H1 (cell line): Measurements from ENCODE around the gene BTBD9. TPM values are rescaled to one million over a fixed set of nuclear protein-coding genes. Genes with fewer than 3 reads are reported as not detected.

Experiments
- CTCF ChIA-PET: fragments of 300-600 bp; sonication (Branson Sonifier 250); formaldehyde crosslinking; loops from one replicate; lab custom pipeline; 2021; ENCODE audit not compliant: partially characterized antibody; lab: Charles Lee
- POLR2A ChIA-PET: fragments of 300-600 bp; sonication (Branson Sonifier 250); formaldehyde crosslinking; loops from one replicate; lab custom pipeline; 2021; ENCODE audit warnings: inconsistent platforms; ENCODE audit not compliant: partially characterized antibody; lab: Charles Lee
- DNase-seq, 2 experiments: peaks; one replicate each; pipeline versions ENCODE4 v3.0.0 to v3.0.0-alpha.2; 2010 to 2022; ENCODE audit warnings: low spot score in 2 of 2, low read depth in 1 of 2, mixed read lengths in 1 of 2
- FAIRE-seq: peaks from 2 replicates; lab custom pipeline; 2011; peaks lifted over from hg19 to GRCh38; lab: Jason Lieb, UNC
- H2AFZ ChIP-seq: 2 replicates; pipeline ENCODE4 v1.8.1; 2012; ENCODE audit warnings: low read length, inconsistent platforms
- H2AK5ac ChIP-seq: 2 replicates; pipeline ENCODE4 v1.6.1; 2013; ENCODE audit warnings: low read depth, low read length
- H2BK120ac ChIP-seq: replicated peaks from 2 replicates; pipeline ENCODE3; 2013; ENCODE audit warnings: low read depth, low read length, inconsistent platforms
- H2BK12ac ChIP-seq: 2 replicates; pipeline ENCODE4 v1.6.1; 2013; ENCODE audit warnings: low read depth, low read length
- H2BK15ac ChIP-seq: 2 replicates; pipeline ENCODE4 v1.6.1; 2013; ENCODE audit warnings: low read length
- H2BK20ac ChIP-seq: 2 replicates; pipeline ENCODE4 v1.6.1; 2013; ENCODE audit warnings: low read length
- H2BK5ac ChIP-seq: 2 replicates; pipeline ENCODE4 v1.6.1; 2013; ENCODE audit warnings: low read depth, low read length
- H3K14ac ChIP-seq: 2 replicates; pipeline ENCODE4 v1.6.1; 2013; ENCODE audit warnings: inconsistent platforms; ENCODE audit not compliant: insufficient read length
- H3K18ac ChIP-seq: 2 replicates; pipeline ENCODE4 v1.6.1; 2013; ENCODE audit warnings: low read length; ENCODE audit errors: extremely low read depth
- H3K23ac ChIP-seq: 2 replicates; pipeline ENCODE4 v1.6.1; 2013; ENCODE audit warnings: inconsistent platforms; ENCODE audit not compliant: insufficient read length
- H3K23me2 ChIP-seq: 2 replicates; pipeline ENCODE4 v1.6.1; 2013; ENCODE audit warnings: low read depth, low read length
- H3K27ac ChIP-seq: 2 replicates; pipeline ENCODE4 v1.6.1; 2011; ENCODE audit warnings: low read depth, low read length, inconsistent platforms
- H3K27me3 ChIP-seq, 4 experiments: replicated peaks in 1 of 4; 1 replicate in 1 of 4; 2 replicates in 3 of 4; pipeline versions ENCODE4 v1.6.1 to v1.8.1; 2011 to 2013; ENCODE audit warnings: low read length in 3 of 4, mild to moderate bottlenecking in 3 of 4, inconsistent platforms in 2 of 4, mixed read lengths in 2 of 4, moderate library complexity in 1 of 4; ENCODE audit not compliant: control insufficient read depth in 3 of 4, insufficient read depth in 3 of 4; ENCODE audit errors: extremely low read depth in 1 of 4
- H3K36me3 ChIP-seq, 4 experiments: 2 replicates each; pipeline versions ENCODE4 v1.6.1 to v1.8.1; 2011 to 2013; ENCODE audit warnings: mild to moderate bottlenecking in 4 of 4, low read length in 3 of 4, moderate library complexity in 2 of 4, control low read depth in 1 of 4, inconsistent platforms in 1 of 4; ENCODE audit not compliant: insufficient read depth in 4 of 4, control insufficient read depth in 2 of 4
- H3K4ac ChIP-seq: replicated peaks from 2 replicates; pipeline ENCODE3; 2013; ENCODE audit warnings: low read length, low read depth, mixed read lengths, inconsistent platforms; ENCODE audit not compliant: insufficient read length
- H3K4me1 ChIP-seq, 4 experiments: replicated peaks in 1 of 4; 1 replicate in 1 of 4; 2 replicates in 3 of 4; pipeline versions ENCODE4 v1.6.1 to v1.8.1; 2011 to 2013; ENCODE audit warnings: low read length in 3 of 4, inconsistent platforms in 2 of 4, mixed read lengths in 1 of 4; ENCODE audit not compliant: insufficient read depth in 4 of 4, control insufficient read depth in 3 of 4
- H3K4me2 ChIP-seq, 2 experiments: 2 replicates each; pipeline versions ENCODE4 v1.6.1 to v1.8.1; 2011 to 2013; ENCODE audit warnings: low read depth in 2 of 2, low read length in 2 of 2, control low read depth in 1 of 2, inconsistent platforms in 1 of 2, mild to moderate bottlenecking in 1 of 2; ENCODE audit not compliant: insufficient read depth in 1 of 2
- H3K4me3 ChIP-seq, 4 experiments: fragments of 200-600, 300-600 bp in 1 of 4; sonication (generic), shearing (Covaris generic), sonication (Bioruptor Twin) in 1 of 4; 2 replicates each; pipeline versions ENCODE4 v1.5.1 to v1.8.1; 2011 to 2016; ENCODE audit warnings: low read length in 4 of 4, low read depth in 3 of 4, control low read depth in 2 of 4, inconsistent platforms in 2 of 4, mild to moderate bottlenecking in 2 of 4, mixed read lengths in 1 of 4, moderate library complexity in 1 of 4; ENCODE audit not compliant: insufficient read depth in 2 of 4; ENCODE audit errors: extremely low read depth in 1 of 4
- H3K56ac ChIP-seq: replicated peaks from 2 replicates; pipeline ENCODE3; 2013; ENCODE audit warnings: low read depth, mild to moderate bottlenecking, mixed read lengths, low read length, inconsistent platforms; ENCODE audit not compliant: insufficient read length
- H3K79me1 ChIP-seq: 2 replicates; pipeline ENCODE4 v1.6.1; 2013; ENCODE audit warnings: low read depth, low read length, control low read depth
- H3K79me2 ChIP-seq, 2 experiments: 2 replicates each; pipeline versions ENCODE4 v1.6.1 to v1.8.1; 2012 to 2013; ENCODE audit warnings: low read length in 2 of 2, mild to moderate bottlenecking in 2 of 2, inconsistent platforms in 1 of 2; ENCODE audit not compliant: insufficient read depth in 2 of 2, control insufficient read depth in 1 of 2
- H3K9ac ChIP-seq, 4 experiments: replicated peaks in 1 of 4; 1 replicate in 1 of 4; 2 replicates in 3 of 4; pipeline versions ENCODE4 v1.6.1 to v1.8.1; 2011 to 2013; ENCODE audit warnings: low read depth in 3 of 4, low read length in 3 of 4, control low read depth in 2 of 4, mild to moderate bottlenecking in 2 of 4, moderate library complexity in 2 of 4, inconsistent platforms in 1 of 4; ENCODE audit errors: extremely low read depth in 1 of 4
- H3K9me3 ChIP-seq, 2 experiments: 2 replicates each; pipeline versions ENCODE4 v1.6.1 to v1.8.1; 2012 to 2013; ENCODE audit warnings: mild to moderate bottlenecking in 2 of 2, moderate library complexity in 2 of 2, control low read depth in 1 of 2, inconsistent platforms in 1 of 2, low read depth in 1 of 2, low read length in 1 of 2, mixed read lengths in 1 of 2; ENCODE audit not compliant: insufficient read depth in 2 of 2
- H4K20me1 ChIP-seq, 2 experiments: replicated peaks in 1 of 2; 2 replicates each; pipeline versions ENCODE3 to v1.8.1; 2011 to 2013; ENCODE audit warnings: inconsistent platforms in 2 of 2, low read length in 2 of 2, mild to moderate bottlenecking in 1 of 2; ENCODE audit not compliant: insufficient read depth in 2 of 2, control insufficient read depth in 1 of 2
- H4K5ac ChIP-seq: 2 replicates; pipeline ENCODE4 v1.6.1; 2013; ENCODE audit warnings: low read length, low read depth, mixed read lengths, inconsistent platforms; ENCODE audit not compliant: insufficient read length
- H4K8ac ChIP-seq: 2 replicates; pipeline ENCODE4 v1.8.0; 2013; ENCODE audit warnings: mild to moderate bottlenecking, moderate library complexity, low read length, inconsistent platforms; ENCODE audit not compliant: insufficient read depth; ENCODE audit errors: extremely low read depth
- H4K91ac ChIP-seq: replicated peaks from 2 replicates; pipeline ENCODE3; 2013; ENCODE audit warnings: low read length, mixed read lengths, inconsistent platforms; ENCODE audit not compliant: insufficient read length
- GTF2F1 ChIP-seq: IDR thresholded peaks from 2 replicates; pipeline ENCODE4 v1.6.1; 2012; ENCODE audit warnings: low read depth, low read length, improper control_type of control experiment, borderline replicate concordance
- TAF7 ChIP-seq: optimal IDR thresholded peaks from 2 replicates; pipeline ENCODE3; 2011; ENCODE audit warnings: low read depth, mild to moderate bottlenecking, inconsistent platforms, low read length, moderate library complexity, borderline replicate concordance
- polyA plus RNA-seq, 7 experiments: library from polyadenylated mRNA; depleted of rRNA in 3 of 7; stranded (reverse) in 5 of 7; unstranded in 2 of 7; fragments of >200 nt in 5 of 7; fragments of 200-250 nt in 2 of 7; gene quantifications; 1 replicate in 5 of 7; 2 replicates in 1 of 7; 4 replicates in 1 of 7; pipeline versions ENCODE4 v1.2.1 to v1.2.3, GENCODE V29; 2011 to 2013; ENCODE audit warnings: missing spikeins in 2 of 7, mixed read lengths in 2 of 7
- total RNA-seq: library from RNA; stranded (reverse); fragmentation: NEBNext Ultra II Directional; extraction: Animal tissue kit (Norgen Biotek cat#: 25700); gene quantifications from 2 replicates; pipeline ENCODE4 v1.2.1, GENCODE V29; 2021
- TF ChIP-seq, protein P1 (sequence below): IDR thresholded peaks from 2 replicates; pipeline ENCODE4 v1.6.1; 2012; ENCODE audit warnings: inconsistent platforms

BTBD9 gene
- total and polyA plus RNA-seq, 2 of the 8 experiments (the other 6 are each of a cell fraction or from before 2014, with no cell fraction given) = 0.92 to 4.1 TPM

DNA sequence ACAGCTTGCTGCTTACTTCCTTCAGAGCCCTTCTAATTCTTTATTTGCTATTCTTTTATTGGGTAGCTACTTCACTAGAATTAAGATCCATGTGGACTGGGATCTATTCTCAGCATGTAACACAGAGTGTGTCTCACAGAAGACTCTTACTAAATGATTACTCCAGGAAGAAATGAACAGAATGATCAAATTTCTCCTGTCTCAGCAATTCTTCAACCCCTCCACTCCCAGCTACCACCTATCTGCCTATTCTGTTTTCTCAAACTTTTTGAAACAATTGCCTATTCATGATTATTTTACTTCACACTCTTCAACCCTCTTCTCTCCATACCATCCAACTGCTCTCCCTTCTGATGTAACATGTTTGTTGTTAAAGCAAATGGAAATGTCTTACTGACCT lies 132.6 kb downstream of the BTBD9 start:
- Histone ChIP-seq H3K79me2 (no peaks in the 10 kb centered on the region), H3K4me1 (peaks cover 0 to 10% (median 9%) of the 10 kb centered on the region in 4 experiments; a peak in 4 of 7 replicates), H3K4ac (no peak overlapping the region), H2BK5ac (no peak overlapping the region), H4K5ac (no peak overlapping the region), H3K27me3 (no peaks in the 10 kb centered on the region), H3K18ac (no peak overlapping the region), H3K9me3 (no peaks in the 10 kb centered on the region), H3K9ac (no peak overlapping the region), H4K8ac (no peak overlapping the region), H3K56ac (no peak overlapping the region), H2BK12ac (no peak overlapping the region), H3K23ac (no peak overlapping the region), H2BK15ac (no peak overlapping the region), H2AFZ (no peak overlapping the region), H3K4me2 (no peak overlapping the region), H3K4me3 (no peak overlapping the region), H4K91ac (no peak overlapping the region), H3K23me2 (no peaks in the 10 kb centered on the region; the same call in 1 of the 2 replicates), H3K79me1 (no peaks in the 10 kb centered on the region), H2BK20ac (no peak overlapping the region), H3K14ac (no peak overlapping the region), H2BK120ac (no peak overlapping the region), H3K36me3 (no peaks in the 10 kb centered on the region), H2AK5ac (no peak overlapping the region), H4K20me1 (no peaks in the 10 kb centered on the region), H3K27ac (no peak overlapping the region)
- ChIA-PET POLR2A (no interaction called here), CTCF (no interaction called here)
- TF ChIP-seq, protein P1, sequence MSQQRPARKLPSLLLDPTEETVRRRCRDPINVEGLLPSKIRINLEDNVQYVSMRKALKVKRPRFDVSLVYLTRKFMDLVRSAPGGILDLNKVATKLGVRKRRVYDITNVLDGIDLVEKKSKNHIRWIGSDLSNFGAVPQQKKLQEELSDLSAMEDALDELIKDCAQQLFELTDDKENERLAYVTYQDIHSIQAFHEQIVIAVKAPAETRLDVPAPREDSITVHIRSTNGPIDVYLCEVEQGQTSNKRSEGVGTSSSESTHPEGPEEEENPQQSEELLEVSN = no peak
- TF ChIP-seq GTF2F1 (no peak), TAF7 (no peak)
- no peak for FAIRE-seq
- no peak for DNase-seq
